Stimulated activated naive CD8-positive, alpha-beta T cell treated with anti-CD3 and anti-CD28 coated beads, Interleukin-15, amount 100 ng/mL, for 72 hours (primary cell): ENCODE results near the gene FAM184A.

Experiments
- ATAC-seq: fragments of 150-1000 bp; cut with Tn5 transposase; 2 replicates; pipeline ENCODE4 v1.10.0; 2021; ENCODE audit warnings: mild to moderate bottlenecking, moderate library complexity
- DNase-seq, 2 donors: peaks; one replicate each; pipeline ENCODE4 v3.0.0; 2021 to 2022
- H3K27ac Mint-ChIP-seq, 2 donors: one replicate each; pipeline ENCODE4 v1.8.0; 2022; ENCODE audit warnings: mild to moderate bottlenecking in 2 of 2, mixed read lengths in 2 of 2, moderate library complexity in 2 of 2
- H3K27me3 Mint-ChIP-seq: one replicate; pipeline ENCODE4 v1.8.0; 2022; ENCODE audit warnings: mixed read lengths
- H3K4me1 Mint-ChIP-seq: one replicate; pipeline ENCODE4 v1.8.0; 2022; ENCODE audit warnings: mild to moderate bottlenecking, mixed read lengths
- H3K4me3 Mint-ChIP-seq, 2 donors: one replicate each; pipeline ENCODE4 v1.8.0; 2022; ENCODE audit warnings: mild to moderate bottlenecking in 2 of 2, mixed read lengths in 2 of 2, moderate library complexity in 1 of 2
- H3K9me3 Mint-ChIP-seq, 2 donors: one replicate each; pipeline ENCODE4 v1.8.0; 2022; ENCODE audit warnings: mixed read lengths in 2 of 2

Gene FAM184A

GRCh38 chr6:119076576-119077390 lies 1.7 kb downstream of the FAM184A start:
- ATAC-seq (peak; percentile 8), DNase-seq (no peak)
- peak overlapping the region in 1 of 2 donors; percentile 95 for H3K27ac Mint-ChIP-seq
- H3K9me3 Mint-ChIP-seq: peaks cover 2 to 8% of the 10 kb centered on the region in 2 donors
- peak overlapping the region; percentile 65 to 92 for H3K4me3 Mint-ChIP-seq
- peaks cover 38% of the 10 kb centered on the region for H3K4me1 Mint-ChIP-seq
- H3K27me3 Mint-ChIP-seq: peaks cover 6% of the 10 kb centered on the region

DNA sequence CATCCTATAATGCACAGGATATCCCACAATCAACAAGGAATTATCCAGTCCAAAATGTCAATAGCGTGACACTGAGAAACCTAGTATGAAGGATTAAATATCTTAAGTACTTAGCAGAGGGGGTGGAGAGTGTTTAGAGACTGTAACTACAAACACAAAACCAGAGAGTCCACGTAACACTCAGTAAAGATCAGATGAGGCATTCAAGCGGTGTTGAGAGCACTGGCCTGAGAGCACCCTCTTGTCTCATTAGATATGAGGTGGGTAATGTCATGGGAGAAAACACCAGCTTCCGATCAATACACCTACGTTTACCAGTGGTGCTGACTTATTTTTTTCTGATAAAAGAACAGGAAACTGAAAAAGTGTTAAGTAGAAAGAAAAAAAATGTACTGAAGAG lies 2.3 kb downstream of the FAM184A start:
- DNase-seq (peak in 1 of 2 donors; percentile 40), ATAC-seq (peak; percentile 67)
- H3K4me1 Mint-ChIP-seq: peaks cover 38% of the 10 kb centered on the region

DNA sequence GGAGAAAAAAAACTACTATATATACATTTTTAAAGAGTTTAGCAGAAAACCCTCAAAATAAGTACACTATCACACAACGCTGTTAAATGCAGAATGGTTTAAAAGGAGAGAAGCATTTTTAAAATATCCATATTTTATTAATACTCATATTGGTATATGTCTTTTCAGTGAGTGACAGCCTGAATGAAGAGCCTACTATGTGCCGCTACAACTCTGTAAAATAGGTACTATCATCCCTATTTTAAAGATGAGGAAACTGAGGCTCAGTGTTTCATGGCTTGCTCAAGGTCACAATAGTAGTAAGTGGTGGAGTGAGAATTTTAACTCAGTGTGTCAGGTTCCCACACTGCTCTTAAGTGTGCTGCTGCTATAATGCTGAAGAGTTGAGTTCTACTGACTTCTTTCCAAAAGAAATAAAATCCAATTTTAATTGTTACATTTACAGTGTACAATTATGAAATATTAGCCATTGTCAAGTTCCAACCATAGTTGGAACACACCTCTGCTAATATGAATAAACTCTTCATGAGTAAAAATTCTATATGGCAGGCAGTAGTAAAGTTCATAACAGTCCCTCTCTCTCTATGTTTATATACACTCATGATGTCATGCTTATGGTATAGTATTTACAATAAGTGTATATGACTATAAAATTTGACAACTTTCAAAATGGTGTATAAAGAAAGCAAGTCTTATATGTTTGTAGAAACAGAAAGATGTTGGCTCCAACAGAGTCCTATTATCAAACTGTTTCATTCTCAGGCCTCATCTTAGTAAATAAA lies 3.1 kb downstream of the FAM184A start:
- no peak for ATAC-seq
- peaks cover 6% of the 10 kb centered on the region for H3K27me3 Mint-ChIP-seq
- peak overlapping the region in 1 of 2 donors; percentile 92 for H3K4me3 Mint-ChIP-seq
- peak overlapping the region in 1 of 2 donors; percentile 77 for H3K27ac Mint-ChIP-seq
- H3K9me3 Mint-ChIP-seq: no peaks in the 10 kb centered on the region
- DNase-seq: no peak
- peaks cover 38% of the 10 kb centered on the region for H3K4me1 Mint-ChIP-seq

More for the DNA sequence above, 2.3 kb downstream of the FAM184A start:
- peak overlapping the region in 1 of 2 donors; percentile 77 for H3K27ac Mint-ChIP-seq
- H3K4me3 Mint-ChIP-seq: peak overlapping the region; percentile 65 to 92
- H3K27me3 Mint-ChIP-seq: peaks cover 6% of the 10 kb centered on the region
- peaks cover 0 to 5% of the 10 kb centered on the region in 2 donors for H3K9me3 Mint-ChIP-seq

- peak overlapping the region in 1 of 2 donors; percentile 15 for H3K27ac Mint-ChIP-seq
- ATAC-seq (no peak), DNase-seq (no peak)
- H3K9me3 Mint-ChIP-seq: no peaks in the 10 kb centered on the region
- H3K4me3 Mint-ChIP-seq: no peak overlapping the region
- peaks cover 6% of the 10 kb centered on the region for H3K27me3 Mint-ChIP-seq
- peaks cover 29% of the 10 kb centered on the region for H3K4me1 Mint-ChIP-seq
Observed at GRCh38 chr6:119073307-119074051, 5.0 kb downstream of the FAM184A start.

DNA sequence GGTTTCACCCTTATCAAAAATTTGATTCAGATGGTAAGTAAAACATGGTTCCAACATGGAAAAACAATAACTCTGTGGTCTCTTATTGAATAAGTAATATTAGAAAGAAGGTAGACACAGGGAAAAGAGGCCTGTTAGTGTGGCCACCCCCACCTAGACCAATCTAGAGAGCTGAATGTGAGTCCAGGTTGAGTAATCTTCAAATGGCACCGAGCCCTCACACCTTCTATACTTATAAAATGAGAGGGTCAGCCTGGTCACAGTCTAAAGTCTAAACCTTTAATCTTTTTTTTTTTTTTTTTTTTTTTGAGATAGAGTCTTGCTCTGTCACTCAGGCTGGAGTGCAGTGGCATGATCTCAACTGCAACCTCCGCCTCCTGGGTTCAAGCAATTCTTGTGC lies 6.9 kb downstream of the FAM184A start:
- Mint-ChIP-seq H3K27me3 (peaks cover 6% of the 10 kb centered on the region), H3K9me3 (no peaks in the 10 kb centered on the region), H3K4me3 (no peak overlapping the region), H3K27ac (no peak overlapping the region), H3K4me1 (peaks cover 22% of the 10 kb centered on the region)
- DNase-seq: no peak
- ATAC-seq: no peak

- no peak for DNase-seq
- Mint-ChIP-seq H3K4me1 (no peaks in the 10 kb centered on the region), H3K9me3 (no peaks in the 10 kb centered on the region), H3K27me3 (no peaks in the 10 kb centered on the region), H3K27ac (no peak overlapping the region), H3K4me3 (no peak overlapping the region)
- no peak for ATAC-seq
Observed at GRCh38 chr6:119067091-119067490, 11.4 kb downstream of the FAM184A start.

- Mint-ChIP-seq H3K27me3 (no peaks in the 10 kb centered on the region), H3K4me1 (no peaks in the 10 kb centered on the region), H3K9me3 (no peaks in the 10 kb centered on the region), H3K4me3 (no peak overlapping the region), H3K27ac (no peak overlapping the region)
- DNase-seq: no peak
- ATAC-seq: no peak
Observed at GRCh38 chr6:119066517-119066916, 11.9 kb downstream of the FAM184A start.

DNA sequence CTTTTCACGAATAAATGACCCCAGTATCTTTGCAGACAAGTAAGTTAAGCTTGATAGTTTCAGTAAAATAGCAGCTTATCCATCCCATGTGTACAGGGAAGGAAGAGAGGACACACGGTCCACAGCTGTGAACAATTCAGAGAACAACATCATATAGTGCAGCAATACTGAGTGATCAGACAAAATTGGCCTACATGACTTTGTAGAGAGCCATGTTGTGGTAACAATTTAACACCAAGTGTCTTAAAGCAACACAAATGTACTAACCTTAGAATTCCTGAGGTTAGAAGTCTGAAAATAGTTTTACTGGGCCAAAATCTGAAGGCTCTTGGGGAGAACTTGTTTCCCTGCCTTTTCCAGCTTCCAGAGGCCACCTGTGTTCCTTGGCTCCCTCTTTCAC lies 12.5 kb downstream of the FAM184A start:
- no peaks in the 10 kb centered on the region for H3K27me3 Mint-ChIP-seq
- H3K4me3 Mint-ChIP-seq: no peak overlapping the region
- H3K27ac Mint-ChIP-seq: no peak overlapping the region
- H3K4me1 Mint-ChIP-seq: peaks cover under 1% of the 10 kb centered on the region
- ATAC-seq (no peak), DNase-seq (no peak)
- no peaks in the 10 kb centered on the region for H3K9me3 Mint-ChIP-seq

DNA sequence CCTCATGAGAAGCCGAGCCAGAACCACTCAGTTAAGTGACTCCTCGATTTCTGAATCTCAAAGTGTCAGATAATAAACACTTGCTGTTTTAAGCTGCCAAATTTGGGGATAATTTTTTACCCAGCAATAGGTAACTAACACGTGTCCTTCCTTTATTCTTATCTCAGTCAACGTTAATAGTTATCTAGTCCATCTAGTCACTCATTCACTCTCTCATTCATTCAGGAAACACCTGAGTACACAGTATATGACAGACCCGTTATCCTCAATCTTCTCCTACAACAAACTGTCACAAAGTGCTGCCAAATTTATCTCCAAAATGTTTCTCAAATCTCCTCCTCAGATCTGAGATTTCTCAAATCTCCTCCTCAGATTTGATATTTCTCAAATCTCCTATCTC lies 13.1 kb downstream of the FAM184A start:
- ATAC-seq (no peak), DNase-seq (no peak)
- Mint-ChIP-seq H3K9me3 (no peaks in the 10 kb centered on the region), H3K4me1 (peaks cover 7% of the 10 kb centered on the region), H3K27me3 (no peaks in the 10 kb centered on the region), H3K4me3 (no peak overlapping the region), H3K27ac (no peak overlapping the region)

DNA sequence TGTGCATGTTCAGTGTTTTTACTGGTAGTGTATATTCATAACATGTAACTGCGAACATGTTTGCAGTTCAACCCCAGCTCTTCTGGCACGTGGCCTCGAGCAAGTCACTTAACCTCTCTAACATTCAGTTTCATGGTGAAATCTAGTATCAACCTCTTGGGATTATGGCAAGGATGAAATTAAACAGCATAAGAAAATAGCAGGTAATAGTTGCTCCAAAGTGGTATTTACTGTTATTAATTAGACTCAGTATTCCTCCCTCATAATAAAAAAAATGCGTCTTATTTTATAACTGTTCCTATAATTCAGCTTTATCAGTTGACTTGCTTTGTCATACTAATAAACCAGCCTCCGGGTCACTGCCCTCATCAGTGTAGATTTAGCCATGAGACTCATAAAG lies 15.0 kb downstream of the FAM184A start:
- H3K9me3 Mint-ChIP-seq: no peaks in the 10 kb centered on the region
- ATAC-seq (no peak), DNase-seq (no peak)
- H3K4me3 Mint-ChIP-seq: no peak overlapping the region
- peaks cover 11% of the 10 kb centered on the region for H3K4me1 Mint-ChIP-seq
- H3K27me3 Mint-ChIP-seq: no peaks in the 10 kb centered on the region
- no peak overlapping the region for H3K27ac Mint-ChIP-seq

GRCh38 chr6:119061215-119061614 lies 17.2 kb downstream of the FAM184A start:
- no peaks in the 10 kb centered on the region for H3K9me3 Mint-ChIP-seq
- no peaks in the 10 kb centered on the region for H3K27me3 Mint-ChIP-seq
- H3K27ac Mint-ChIP-seq: no peak overlapping the region
- H3K4me1 Mint-ChIP-seq: peaks cover 11% of the 10 kb centered on the region
- no peak for DNase-seq
- H3K4me3 Mint-ChIP-seq: no peak overlapping the region
- ATAC-seq: no peak

DNA sequence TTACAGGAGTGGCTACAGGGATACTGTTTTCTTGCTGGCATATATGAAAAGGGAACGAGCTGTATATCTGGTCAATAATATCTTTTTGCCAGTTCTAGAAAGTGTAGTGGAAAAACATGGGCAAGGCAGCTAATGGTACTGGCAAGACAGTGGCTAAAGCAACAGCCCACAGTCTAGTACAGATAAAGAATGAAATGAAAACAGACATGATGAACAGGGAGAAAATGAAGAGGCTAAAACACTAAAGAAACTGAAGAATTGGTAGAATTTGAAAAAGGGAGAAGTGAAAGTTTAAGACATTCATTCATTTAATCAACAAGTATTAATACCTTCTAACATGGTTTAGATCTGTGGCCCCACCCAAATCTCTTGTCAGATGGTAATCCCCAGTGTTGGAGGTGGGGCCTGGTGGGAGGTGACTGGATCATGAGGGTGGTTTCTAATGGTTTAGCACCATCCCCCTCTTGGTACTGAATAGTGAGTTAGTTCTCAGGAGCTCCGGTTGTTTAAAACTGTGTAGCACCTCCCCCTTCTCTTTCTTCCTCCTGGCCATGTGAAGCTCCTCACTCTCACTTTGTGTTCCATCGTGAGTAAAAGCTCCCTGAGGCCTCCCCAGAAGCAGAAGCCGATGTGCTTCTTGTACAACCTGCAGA lies 18.1 kb downstream of the FAM184A start:
- peaks cover 11% of the 10 kb centered on the region for H3K4me1 Mint-ChIP-seq
- no peak overlapping the region for H3K4me3 Mint-ChIP-seq
- no peaks in the 10 kb centered on the region for H3K27me3 Mint-ChIP-seq
- H3K9me3 Mint-ChIP-seq: no peaks in the 10 kb centered on the region
- H3K27ac Mint-ChIP-seq: peak overlapping the region in 1 of 2 donors; percentile 26
- ATAC-seq (no peak), DNase-seq (no peak)

DNA sequence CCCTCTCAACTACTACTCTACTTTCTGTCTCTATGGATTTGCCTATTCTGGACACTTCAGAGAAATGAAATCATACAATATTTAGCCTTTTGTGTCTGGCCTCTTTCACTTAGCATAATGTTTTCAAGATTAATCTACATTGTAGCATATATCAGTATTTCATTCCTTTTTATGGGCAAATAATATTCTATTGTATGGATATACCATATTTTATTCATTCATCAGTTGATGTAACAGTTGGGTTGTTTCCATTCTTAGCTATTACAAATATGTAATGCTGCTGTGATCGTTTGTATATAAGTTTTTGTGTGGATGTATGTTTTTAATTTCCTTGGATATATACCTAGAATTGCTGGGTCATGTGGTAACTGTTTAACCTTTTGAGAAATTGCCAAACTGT lies 23.4 kb downstream of the FAM184A start:
- no peak overlapping the region for H3K27ac Mint-ChIP-seq
- H3K27me3 Mint-ChIP-seq: no peaks in the 10 kb centered on the region
- ATAC-seq: no peak
- H3K4me3 Mint-ChIP-seq: no peak overlapping the region
- DNase-seq: no peak
- peaks cover 13% of the 10 kb centered on the region for H3K4me1 Mint-ChIP-seq
- peaks cover 0 to 4% of the 10 kb centered on the region in 2 donors for H3K9me3 Mint-ChIP-seq

- ATAC-seq: peak; percentile 66
- Mint-ChIP-seq H3K27me3 (no peaks in the 10 kb centered on the region), H3K9me3 (peaks cover 0 to 9% of the 10 kb centered on the region in 2 donors), H3K27ac (no peak overlapping the region), H3K4me3 (no peak overlapping the region), H3K4me1 (peaks cover 12% of the 10 kb centered on the region)
- no peak for DNase-seq
Observed at GRCh38 chr6:119052987-119053386, 25.5 kb downstream of the FAM184A start.

DNA sequence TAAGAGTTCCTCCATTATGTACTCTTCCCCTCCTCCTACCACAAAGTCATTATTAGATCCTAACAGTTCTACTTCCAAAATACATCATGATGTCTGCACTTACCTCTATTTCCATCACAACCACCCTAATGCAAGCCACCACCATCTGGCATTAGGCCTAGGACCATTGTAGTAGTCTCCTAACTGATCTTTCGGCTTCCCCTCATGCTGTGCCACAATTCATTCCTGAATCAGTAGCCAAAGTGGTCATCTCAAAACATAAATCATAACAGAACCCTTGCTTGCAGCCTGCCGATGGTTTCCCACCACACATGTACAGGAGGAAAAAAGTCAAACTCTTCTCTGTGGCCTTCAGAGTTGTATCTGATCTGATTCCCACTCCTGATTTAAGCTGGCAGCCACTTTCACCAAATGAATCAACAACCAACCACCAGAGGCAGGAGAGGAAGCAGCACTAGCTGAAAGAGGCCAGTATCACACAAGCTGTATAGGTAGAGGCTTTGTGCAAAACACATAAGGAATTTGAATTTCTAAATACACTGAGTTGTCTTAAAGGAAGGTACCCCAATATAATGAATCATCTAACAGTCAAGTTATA lies 26.1 kb downstream of the FAM184A start:
- peaks cover 12% of the 10 kb centered on the region for H3K4me1 Mint-ChIP-seq
- peak in 1 of 2 donors; percentile 57 for DNase-seq
- peaks cover 0 to 9% of the 10 kb centered on the region in 2 donors for H3K9me3 Mint-ChIP-seq
- peak overlapping the region in 1 of 2 donors; percentile 31 for H3K4me3 Mint-ChIP-seq
- peak; percentile 94 for ATAC-seq
- no peaks in the 10 kb centered on the region for H3K27me3 Mint-ChIP-seq
- peak overlapping the region in 1 of 2 donors; percentile 87 for H3K27ac Mint-ChIP-seq
